LoVo (cell line): ENCODE measurements around the gene CPXM2.

ENCODE experiments used
- DNase-seq: peaks from one replicate; pipeline ENCODE4 v3.0.0-alpha.2; 2016; ENCODE audit warnings: low spot score

The CPXM2 gene

DNA sequence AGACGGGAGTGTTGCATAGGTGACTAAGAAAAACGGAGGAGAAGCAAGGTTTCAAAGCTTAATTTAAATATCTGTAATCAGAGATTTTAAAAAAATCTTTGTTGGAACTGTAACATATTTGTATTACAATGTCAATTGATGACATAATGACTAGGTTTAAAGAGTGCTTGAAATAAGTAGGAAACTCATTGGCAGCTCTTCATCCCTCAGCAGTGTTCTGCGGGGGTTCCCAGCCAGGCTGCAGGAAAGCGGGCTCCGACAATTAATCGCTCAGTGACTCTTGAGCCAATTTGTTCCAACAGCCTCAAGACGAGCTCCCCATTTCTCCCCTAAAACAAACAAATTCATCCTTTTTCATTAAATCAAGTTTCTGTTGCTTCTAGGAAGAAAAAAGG, 22.6 kb downstream of the CPXM2 start:
- no peak for DNase-seq

- no peak for DNase-seq
Measured at GRCh38 chr10:123868038-123869019, 23.3 kb downstream of the CPXM2 start.

- DNase-seq, result no peak
Measured at GRCh38 chr10:123865880-123866279, 25.7 kb downstream of the CPXM2 start.

GRCh38 chr10:123865350-123865749, 26.3 kb downstream of the CPXM2 start:
- no peak for DNase-seq

DNA sequence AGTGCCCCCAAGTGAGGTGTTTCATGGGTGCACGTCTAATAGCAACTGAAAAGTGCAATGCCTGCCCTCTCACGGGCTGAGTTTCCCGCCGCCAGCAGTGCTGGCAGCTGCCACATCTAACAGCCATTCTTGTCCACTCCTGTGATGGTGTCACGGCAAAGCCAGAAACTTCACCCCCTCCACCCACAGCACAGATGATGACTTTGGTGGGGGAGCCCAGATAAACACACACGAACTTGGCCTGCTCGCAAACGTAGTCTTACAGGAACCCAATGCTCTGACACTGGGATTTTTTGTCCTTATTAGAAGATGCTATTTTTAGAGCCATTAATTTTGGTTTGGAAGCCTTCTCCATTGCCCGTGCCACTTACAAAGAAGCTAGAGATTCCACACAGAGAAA, 26.7 kb downstream of the CPXM2 start:
- DNase-seq, result no peak

DNA sequence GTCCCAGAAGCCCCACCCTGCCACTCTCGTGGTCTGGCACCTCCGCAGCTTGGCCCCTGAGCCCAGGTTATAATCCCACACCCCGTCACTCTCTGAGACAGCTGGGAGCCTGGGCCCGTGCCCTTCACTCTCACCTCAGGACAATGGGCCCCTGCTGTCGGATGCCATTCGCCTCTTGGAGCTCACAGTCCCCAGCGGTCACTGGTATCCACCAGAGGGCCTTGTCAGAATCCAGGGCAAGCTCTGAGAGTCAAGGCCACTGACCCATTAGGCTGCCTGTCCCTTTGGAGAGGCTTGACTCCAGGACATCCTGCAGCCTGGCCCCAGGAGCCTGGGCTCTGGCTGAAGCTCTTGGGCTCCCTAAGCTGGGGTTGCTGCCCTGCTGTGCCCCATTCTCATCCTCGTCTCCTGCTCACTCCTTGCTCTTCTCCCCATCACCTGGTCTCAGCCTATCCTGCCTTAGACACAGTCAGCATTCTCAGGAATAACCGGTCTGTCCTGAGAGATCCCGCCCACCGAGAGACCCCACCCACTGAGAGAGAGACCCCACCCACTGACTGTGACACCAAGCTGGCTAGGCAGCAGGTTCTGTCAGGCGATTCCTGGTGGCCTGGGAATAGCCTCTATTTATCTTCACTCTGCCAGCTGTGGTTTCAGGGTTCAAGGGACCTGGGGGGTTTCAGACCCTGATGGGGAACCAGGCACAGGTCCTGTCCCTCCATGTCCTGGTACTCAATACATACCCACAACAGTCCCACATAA, 27.7 kb downstream of the CPXM2 start:
- no peak for DNase-seq

GRCh38 chr10:123863183-123863575, 28.4 kb downstream of the CPXM2 start:
- no peak for DNase-seq

GRCh38 chr10:123862421-123863182, 29.0 kb downstream of the CPXM2 start:
- no peak for DNase-seq

GRCh38 chr10:123860856-123861255, 30.8 kb downstream of the CPXM2 start:
- DNase-seq, result no peak

- DNase-seq, result no peak
Measured at GRCh38 chr10:123860209-123860608, 31.4 kb downstream of the CPXM2 start.

DNA sequence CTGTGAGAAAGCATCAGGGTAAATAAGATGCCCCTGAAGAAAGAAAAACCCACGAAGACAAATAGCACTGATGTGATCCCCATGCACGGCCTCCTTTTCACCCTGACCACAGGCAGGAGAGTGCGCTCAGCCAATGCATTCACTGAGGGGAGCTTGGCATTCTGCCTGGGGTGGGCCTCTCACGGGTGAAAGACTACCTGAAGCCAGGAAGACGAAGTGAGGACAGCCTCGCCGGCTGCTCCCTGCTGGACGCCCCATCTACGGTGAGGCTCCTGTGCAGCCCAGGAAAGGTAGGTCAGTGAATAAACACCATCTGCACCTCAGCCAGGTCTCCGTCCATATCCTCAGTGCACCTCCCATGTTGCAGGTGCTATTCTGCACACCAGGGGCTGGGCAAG, 32.0 kb downstream of the CPXM2 start:
- DNase-seq, result no peak

- no peak for DNase-seq
Measured at GRCh38 chr10:123858907-123859652, 32.5 kb downstream of the CPXM2 start.

- no peak for DNase-seq
Measured at GRCh38 chr10:123858077-123858681, 33.4 kb downstream of the CPXM2 start.

DNA sequence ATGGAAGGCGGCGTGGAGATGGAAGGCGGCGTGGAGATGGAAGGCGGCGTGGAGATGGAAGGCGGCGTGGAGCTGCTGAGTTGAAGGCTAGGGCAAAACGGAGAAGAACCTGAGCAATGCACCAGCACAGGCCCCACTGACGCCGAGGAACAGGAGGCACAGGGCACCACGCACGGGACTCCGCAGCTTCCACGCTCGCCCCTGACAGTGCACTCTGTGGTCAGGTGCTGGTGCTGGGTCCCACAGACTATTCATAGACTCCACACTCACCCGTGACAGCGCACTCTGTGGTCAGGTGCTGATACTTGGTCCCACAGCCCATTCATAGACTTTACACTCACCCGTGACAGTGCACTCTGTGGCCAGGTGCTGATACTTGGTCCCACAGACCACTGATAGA, 34.0 kb downstream of the CPXM2 start:
- DNase-seq, result no peak

GRCh38 chr10:123855008-123855684, 36.5 kb downstream of the CPXM2 start:
- no peak for DNase-seq

DNA sequence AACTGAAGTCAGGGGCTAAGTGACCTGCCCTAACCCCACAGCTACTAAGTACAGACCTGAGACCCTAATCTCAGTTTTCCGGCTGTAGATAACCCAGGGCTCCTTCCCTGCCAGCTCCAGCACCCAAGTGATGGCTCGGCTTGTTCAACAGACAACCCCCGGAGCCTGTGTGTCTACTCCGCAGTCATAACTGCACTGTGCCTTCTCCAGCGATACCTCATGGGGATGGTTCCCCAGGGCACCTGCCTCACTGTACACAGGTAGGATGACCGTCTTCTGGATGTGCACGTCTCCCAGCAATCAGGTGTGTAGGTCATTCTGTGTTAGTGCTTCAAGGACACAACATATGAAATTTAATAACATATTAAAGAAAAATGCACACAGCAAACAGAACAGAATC, 37.1 kb downstream of the CPXM2 start:
- DNase-seq, result no peak

- no peak for DNase-seq
Measured at GRCh38 chr10:123854003-123854402, 37.6 kb downstream of the CPXM2 start.

GRCh38 chr10:123852411-123852951, 39.1 kb downstream of the CPXM2 start:
- DNase-seq, result no peak

DNA sequence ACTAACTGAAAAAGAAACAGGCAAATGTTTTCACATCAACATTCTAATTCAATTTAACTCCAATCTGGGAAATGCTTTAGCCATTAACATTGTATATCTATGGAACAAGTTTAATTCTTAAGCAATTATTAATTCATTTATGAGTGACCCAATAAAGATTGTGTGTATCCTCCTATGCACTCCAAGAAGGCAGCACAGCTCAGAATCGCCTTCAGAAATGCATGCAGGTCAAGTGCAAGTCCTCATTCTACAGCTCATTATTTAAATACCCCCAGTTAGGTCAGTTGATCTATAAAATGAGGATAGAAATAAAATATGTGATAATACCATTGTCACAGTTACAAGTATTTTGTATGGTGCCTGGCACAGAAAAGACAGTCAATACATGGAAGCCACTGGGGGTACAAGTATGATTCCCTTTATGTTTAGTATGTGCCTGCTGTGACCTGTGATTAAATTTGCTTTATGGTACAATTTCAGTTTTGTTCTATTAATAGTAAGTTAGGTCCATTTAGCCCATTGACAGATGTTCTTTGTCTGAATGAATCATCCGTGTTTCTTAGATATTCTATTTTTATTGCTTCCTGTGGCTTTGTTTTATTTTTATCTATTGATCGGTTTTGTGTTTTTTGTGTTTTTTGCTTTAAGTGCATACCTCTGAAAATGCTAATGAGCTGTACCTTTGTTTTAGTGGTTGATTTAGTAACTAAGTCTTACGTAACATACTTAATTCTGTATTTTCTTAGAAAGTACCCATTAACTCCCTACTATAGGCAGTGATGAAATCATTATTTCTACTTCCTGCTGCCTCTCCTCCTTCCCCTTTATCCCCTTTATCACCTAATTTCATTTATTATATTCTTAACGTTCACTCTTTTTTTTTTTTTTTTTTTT, 42.8 kb downstream of the CPXM2 start:
- peak; percentile 42 for DNase-seq
